ENCODE data around the gene KIAA0232. TPM values are rescaled to one million over a fixed set of nuclear protein-coding genes. Genes with fewer than 3 reads are reported as not detected.

The KIAA0232 gene
- total and polyA plus RNA-seq, 9 of the 15 experiments (the other 6 are each of a cell fraction or from before 2014, with no cell fraction given), result 3.5 to 17.4 (median 13.0) TPM

GRCh38 chr4:6929812-6930464 is 147.4 kb downstream of the KIAA0232 start:
- CTCF ChIA-PET (ENCODE audit: low intra/inter-chr PET ratio), result no interaction called here
- Histone ChIP-seq H3K79me2 (ENCODE audit: control insufficient read depth, insufficient read depth, low read length) (peaks cover 86% of the 10 kb centered on the region), H3K4me3 (no peak overlapping the region), H4K20me1 (replicated peaks; ENCODE audit: control insufficient read depth, insufficient read depth, low read length) (peaks cover 53% of the 10 kb centered on the region), H3K9ac (ENCODE audit: insufficient read depth in 1 of 2, low read depth in 2 of 2, low read length in 2 of 2) (0 out of 4 replicates have a peak overlapping the region, but pooled peaks of 1 of the 2 experiments have one; percentile 48), H2AFZ (ENCODE audit: low read depth, low read length) (no peak overlapping the region), H3K27ac (ENCODE audit: extremely low read depth, low read depth, low read length) (no peak overlapping the region), H3K36me3 (ENCODE audit: control insufficient read depth, insufficient read depth, low read length) (peaks cover 85% of the 10 kb centered on the region; the same call in 2 of the 3 replicates), H3K9me3 (replicated peaks; ENCODE audit: control insufficient read depth, insufficient read depth, low read depth, low read length) (no peaks in the 10 kb centered on the region), H3K27me3 (ENCODE audit: control insufficient read depth in 2 of 2, insufficient read depth in 2 of 2, low read length in 2 of 2) (no peaks in the 10 kb centered on the region), H3K9me1 (ENCODE audit: control insufficient read depth, insufficient read depth, low read length) (peaks cover 17% of the 10 kb centered on the region), H3K4me2 (ENCODE audit: insufficient read depth, low read length) (no peak overlapping the region), H3K4me1 (replicated peaks in 1 of 2; ENCODE audit: control insufficient read depth in 2 of 2, insufficient read depth in 2 of 2, low read length in 2 of 2) (peaks cover 26 to 31% of the 10 kb centered on the region in 2 experiments)
- TF ChIP-seq HOMEZ (CRISPR knock-in tag; IDR thresholded peaks at IDR 0.05) (no peak), RBFOX2 (IDR thresholded peaks at IDR 0.05; ENCODE audit: low read depth, low read length) (no peak), SOX6 (IDR thresholded peaks at IDR 0.05) (no peak), SPI1 (IDR thresholded peaks at IDR 0.05; ENCODE audit: borderline replicate concordance, low read depth, low read length) (peak; percentile 51; the same call in 1 of the 2 replicates), CHAMP1 (IDR thresholded peaks at IDR 0.05) (no peak), ZNF717 (CRISPR knock-in tag; IDR thresholded peaks at IDR 0.05) (no peak), RHOXF2B (CRISPR knock-in tag; conservative IDR thresholded peaks at IDR 0.05) (no peak), ETS2 (tag; IDR thresholded peaks at IDR 0.05; ENCODE audit: borderline replicate concordance, poor library complexity, severe bottlenecking) (no peak), ZNF395 (CRISPR knock-in tag; IDR thresholded peaks at IDR 0.05) (no peak)
- FAIRE-seq, result no peak
- intact Hi-C loops (cut with micrococcal nuclease) (no loop called here), in situ Hi-C loops (cut with MboI) (no loop called here)
- POLR2A ChIA-PET, result interaction anchor here (0.8 to 3.9 kb wide), 4 partner anchors 11 to 138 kb away, joined by 3 to 14 read pairs (median 4); partner anchors contain the start of gene GRPEL1
- BruUV-seq (replicated peaks), result no TSS peak
- 76% methylated on average over 15 of the region's 15 CpGs for WGBS (ENCODE audit: insufficient coverage, low coverage, missing lambda C conversion rate)
- ATAC-seq, result no peak
- no peak for DNase-seq (ENCODE audit: extremely low read depth in 1 of 4, low spot score in 3 of 4)

All from K562 (cell line).